B cell (primary cell): Measurements from ENCODE around the gene PTGES2. TPM values are rescaled to one million over a fixed set of nuclear protein-coding genes. Genes with fewer than 3 reads are reported as not detected.

Experiments
- ATAC-seq: fragments of 200-7000 bp; cut with Tn5 transposase; one replicate; pipeline ENCODE4 v1.10.0; 2021; ENCODE audit warnings: low read depth, mild to moderate bottlenecking, moderate number of reproducible peaks, moderate library complexity
- CTCF ChIA-PET: fragments of 350-600 bp; sonication (Branson Sonifier 250); formaldehyde crosslinking; loops from one replicate; lab custom pipeline; 2021; ENCODE audit warnings: antibody characterized with exemption, inconsistent platforms; lab: Charles Lee
- POLR2A ChIA-PET: fragments of 350-600 bp; sonication (Branson Sonifier 250); formaldehyde crosslinking; loops from one replicate; lab custom pipeline; 2021; ENCODE audit warnings: antibody characterized with exemption; lab: Charles Lee
- DNase-seq: peaks from one replicate; pipeline ENCODE4 v3.0.0; 2013
- H2AFZ ChIP-seq: 2 replicates; pipeline ENCODE4 v1.6.1; 2012; ENCODE audit warnings: mild to moderate bottlenecking, low read depth, low read length; ENCODE audit not compliant: insufficient read depth, poor library complexity, severe bottlenecking
- H3K27ac ChIP-seq, 2 donors: 1 replicate in 1 of 2; 2 replicates in 1 of 2; pipeline ENCODE4 v1.5.1; 2012 to 2013; ENCODE audit warnings: low read length in 2 of 2, mild to moderate bottlenecking in 2 of 2, moderate library complexity in 1 of 2
- H3K27me3 ChIP-seq, 4 experiments: fragments of 200-600 bp in 1 of 4; sonication (generic) in 1 of 4; replicated peaks in 1 of 4; 1 replicate in 2 of 4; 2 replicates in 2 of 4; pipeline versions ENCODE4 v1.6.1 to v1.7.0; 2013 to 2016; ENCODE audit warnings: low read length in 3 of 4, mild to moderate bottlenecking in 2 of 4, mixed read lengths in 1 of 4, moderate library complexity in 1 of 4; ENCODE audit not compliant: insufficient read depth in 4 of 4, control insufficient read depth in 3 of 4; ENCODE audit errors: control extremely low read depth in 1 of 4
- H3K36me3 ChIP-seq, 2 experiments: replicated peaks in 1 of 2; 1 replicate in 1 of 2; 2 replicates in 1 of 2; pipeline versions ENCODE4 v1.6.1 to v1.7.1; 2013; ENCODE audit warnings: low read length in 1 of 2; ENCODE audit not compliant: insufficient read depth in 2 of 2, control insufficient read depth in 1 of 2; ENCODE audit errors: control extremely low read depth in 1 of 2, extremely low read depth in 1 of 2
- H3K4me1 ChIP-seq, 2 donors: fragments of 200-600 bp in 1 of 2; sonication (generic) in 1 of 2; 1 replicate in 1 of 2; 2 replicates in 1 of 2; pipeline versions ENCODE4 v1.5.1 to v1.6.1; 2013 to 2017; ENCODE audit warnings: low read length in 2 of 2; ENCODE audit not compliant: control insufficient read depth in 2 of 2, insufficient read depth in 2 of 2
- H3K4me2 ChIP-seq: replicated peaks from 2 replicates; pipeline ENCODE3; 2012; ENCODE audit warnings: mild to moderate bottlenecking, low read depth, low read length; ENCODE audit not compliant: poor library complexity, severe bottlenecking
- H3K4me3 ChIP-seq, 5 experiments: fragments of 200-600 bp in 1 of 5; sonication (generic) in 1 of 5; 1 replicate in 3 of 5; 2 replicates in 2 of 5; pipeline versions ENCODE4 v1.5.1 to v1.7.0; 2011 to 2016; ENCODE audit warnings: low read length in 4 of 5, mild to moderate bottlenecking in 4 of 5, low read depth in 2 of 5, control low read depth in 1 of 5, moderate library complexity in 1 of 5; ENCODE audit not compliant: insufficient read depth in 1 of 5; ENCODE audit errors: control extremely low read depth in 1 of 5, extremely low read depth in 1 of 5
- H3K79me2 ChIP-seq: fragments of 200-600 bp; sonication (generic); one replicate; pipeline ENCODE4 v1.6.0; 2016; ENCODE audit warnings: low read length; ENCODE audit not compliant: control insufficient read depth, insufficient read depth
- H3K9ac ChIP-seq: fragments of 200-600 bp; sonication (generic); 2 replicates; pipeline ENCODE4 v1.6.1; 2017; ENCODE audit warnings: mild to moderate bottlenecking, low read length, moderate library complexity
- H3K9me3 ChIP-seq, 3 donors: one replicate each; pipeline versions ENCODE4 v1.6.1 to v1.7.1; 2013; ENCODE audit warnings: low read length in 2 of 3; ENCODE audit not compliant: control insufficient read depth in 2 of 3, insufficient read depth in 1 of 3; ENCODE audit errors: control extremely low read depth in 1 of 3
- H4K20me1 ChIP-seq: 2 replicates; pipeline ENCODE4 v1.6.0; 2012; ENCODE audit warnings: mild to moderate bottlenecking, low read length; ENCODE audit not compliant: insufficient read depth, control insufficient read depth, poor library complexity, severe bottlenecking
- H3K27ac Mint-ChIP-seq: one replicate; pipeline ENCODE4 v1.8.0; 2021; ENCODE audit warnings: mixed read lengths
- H3K27me3 Mint-ChIP-seq: one replicate; pipeline ENCODE4 v1.8.0; 2021; ENCODE audit warnings: mixed read lengths
- H3K4me1 Mint-ChIP-seq: one replicate; pipeline ENCODE4 v1.8.0; 2021; ENCODE audit warnings: mixed read lengths
- H3K4me3 Mint-ChIP-seq: one replicate; pipeline ENCODE4 v1.8.0; 2021; ENCODE audit warnings: mixed read lengths
- H3K9me3 Mint-ChIP-seq: one replicate; pipeline ENCODE4 v1.8.0; 2022; ENCODE audit warnings: mixed read lengths; ENCODE audit not compliant: insufficient read depth
- CTCF ChIP-seq: fragments of 200-600 bp; IDR thresholded peaks from one replicate; pipeline ENCODE4 v1.8.0; 2022; ENCODE audit warnings: antibody characterized with exemption, mild to moderate bottlenecking
- EZH2 ChIP-seq: IDR thresholded peaks from 2 replicates; pipeline ENCODE4 v1.6.1; 2012; ENCODE audit warnings: borderline replicate concordance, low read depth, mild to moderate bottlenecking, moderate library complexity, low read length; ENCODE audit not compliant: insufficient read depth, poor library complexity, severe bottlenecking
- WGBS: methylation state at CpG from one replicate; pipeline ENCODE4 v1.1.5; 2013; ENCODE audit warnings: missing lambda C conversion rate; ENCODE audit not compliant: insufficient coverage; 5-methylcytosine and 5-hydroxymethylcytosine counted together
- intact Hi-C: fragments of 100-400 bp; cut with micrococcal nuclease; formaldehyde crosslinking; loops from one replicate; pipeline ENCODE4 v1.10.0; 2022
- polyA plus RNA-seq: library from polyadenylated mRNA; depleted of rRNA; stranded (reverse); fragments of >200 nt; gene quantifications from 2 replicates; pipeline ENCODE4 v1.2.3, GENCODE V29; 2012
- total RNA-seq, 2 donors: library from RNA; stranded (reverse); fragments of 120-200 nt in 1 of 2; gene quantifications; 1 replicate in 1 of 2; 2 replicates in 1 of 2; pipeline versions ENCODE4 v1.2.3 to v1.2.4, GENCODE V29; 2013 to 2022

Gene PTGES2
- total and polyA plus RNA-seq, 2 donors (not counting 1 experiment from before 2014, with no cell fraction given), result 77.8 to 113 TPM

- Histone ChIP-seq H3K4me3 (peak within 1 kb of the TSS; percentile 70 to 99 (median 86)), H3K36me3 (peaks cover 0 to 12% of the 10 kb centered on the region in 2 experiments), H3K9ac (peak within 1 kb of the TSS; percentile 93), H3K79me2 (peaks cover 14% of the 10 kb centered on the region), H3K27ac (peak within 1 kb of the TSS; percentile 72), H3K27me3 (no peaks in the 10 kb centered on the region), H3K4me1 (peaks cover 6 to 17% of the 10 kb centered on the region in 2 donors), H3K4me2 (peak within 1 kb of the TSS; percentile 100), H4K20me1 (no peaks in the 10 kb centered on the region), H2AFZ (peak within 1 kb of the TSS; percentile 98), H3K9me3 (no peaks in the 10 kb centered on the region)
- Mint-ChIP-seq H3K27me3 (no peaks in the 10 kb centered on the region), H3K4me1 (peaks cover 12% of the 10 kb centered on the region), H3K9me3 (no peaks in the 10 kb centered on the region), H3K27ac (peak within 1 kb of the TSS; percentile 87), H3K4me3 (peak within 1 kb of the TSS; percentile 83)
- DNase-seq (peak; percentile 92), ATAC-seq (peak; percentile 94)
- intact Hi-C loops, result loop anchor here (1.0 kb wide), 3 partner anchors 31 to 180 kb away; partner anchors contain the start of genes CIZ1 and SLC27A4
- POLR2A ChIA-PET, result interaction anchor here (0.6 to 2.5 kb wide), 5 partner anchors 27 to 1300 kb away, joined by 3 to 11 read pairs (median 4); partner anchors contain the start of gene CIZ1
- CTCF ChIA-PET, result interaction anchor here (1.2 kb wide), 1 partner anchor 31 kb away, joined by 3 read pairs; the partner anchor contains the start of gene CIZ1
- WGBS, result under 1% methylated on average over 71 of the region's 77 CpGs
- TF ChIP-seq EZH2, result no peak
- TF ChIP-seq CTCF, result no peak
Measured at GRCh38 chr9:128159784-128160602, 32.5 kb upstream of the PTGES2 start, which contains the start of gene BBLN. Gene BBLN, plus strand, starts transcription at chr9:128160265. Its CDS starts 143 bp downstream, at chr9:128160408.

- H3K27me3 ChIP-seq, result no peaks in the 10 kb centered on the region
- intact Hi-C loops, result no loop called here
- ATAC-seq (peak; percentile 3), DNase-seq (peak; percentile 73)
- H3K9me3 ChIP-seq, result no peaks in the 10 kb centered on the region
- H3K36me3 ChIP-seq, result peaks cover 0 to 8% of the 10 kb centered on the region in 2 experiments
- TF ChIP-seq EZH2 (no peak), CTCF (no peak)
- H2AFZ ChIP-seq, result peak overlapping the region; percentile 98
- WGBS, result 27% methylated on average over 8 of the region's 11 CpGs
- H3K4me1 ChIP-seq, result peaks cover 6 to 17% of the 10 kb centered on the region in 2 donors
- ChIA-PET POLR2A (interaction anchor here (0.6 to 2.5 kb wide), 5 partner anchors 28 to 1301 kb away, joined by 3 to 11 read pairs (median 4); partner anchors contain the start of gene CIZ1), CTCF (interaction anchor here (0.6 to 1.2 kb wide), 2 partner anchors 32 to 712 kb away, joined by 3 read pairs; partner anchors contain the start of gene CIZ1)
- peak overlapping the region; percentile 100 for H3K4me2 ChIP-seq
- Mint-ChIP-seq H3K9me3 (no peaks in the 10 kb centered on the region), H3K27me3 (no peaks in the 10 kb centered on the region), H3K4me3 (peak overlapping the region; percentile 83), H3K27ac (peak overlapping the region; percentile 87), H3K4me1 (peaks cover 12% of the 10 kb centered on the region)
- peak overlapping the region; percentile 93 for H3K9ac ChIP-seq
- peaks cover 14% of the 10 kb centered on the region for H3K79me2 ChIP-seq
- H3K27ac ChIP-seq, result peak overlapping the region; percentile 72
- peak overlapping the region in 4 of 5 experiments; percentile 80 to 99 (median 88) for H3K4me3 ChIP-seq
- no peaks in the 10 kb centered on the region for H4K20me1 ChIP-seq
Measured at GRCh38 chr9:128159522-128159783, 31.9 kb upstream of the PTGES2 start.
